Measurements from ENCODE around the gene PDRG1. TPM values are rescaled to one million over a fixed set of nuclear protein-coding genes. Genes with fewer than 3 reads are reported as not detected.

Gene PDRG1
- polyA plus RNA-seq, 2 of the 4 experiments (the other 2 are of a cell fraction) = 20.7 to 25.2 TPM

GRCh38 chr20:31913431-31914157 lies 38.3 kb downstream of the PDRG1 start:
- no peak for TF ChIP-seq MYC (IDR thresholded peaks at IDR 0.05; ENCODE audit: borderline replicate concordance, low read length)
- ChIA-PET POLR2A (no interaction called here), CTCF (interaction anchor here (1.0 to 2.4 kb wide), 5 partner anchors 10 to 118 kb away, joined by 3 to 5 read pairs (median 5); no protein-coding TSS in a partner anchor)
- Histone ChIP-seq H3K4me1 (no peaks in the 10 kb centered on the region), H3K27ac (no peak overlapping the region), H3K9me3 (no peaks in the 10 kb centered on the region), H3K4me2 (no peak overlapping the region), H3K4me3 (no peak overlapping the region)
- ATAC-seq (no peak), DNase-seq (ENCODE audit: low read depth in 1 of 2, low spot score in 1 of 2) (no peak), FAIRE-seq (no peak)
- 79% methylated on average over 15 of the region's 15 CpGs for WGBS (ENCODE audit: missing lambda C conversion rate)

GRCh38 chr20:31910071-31910803 lies 41.6 kb downstream of the PDRG1 start:
- no peak for TF ChIP-seq EHMT2 (IDR thresholded peaks at IDR 0.05; ENCODE audit: low read depth)
- TF ChIP-seq HES2 (IDR thresholded peaks at IDR 0.05) = no peak
- TF ChIP-seq USF2 (IDR thresholded peaks at IDR 0.05) = no peak
- TF ChIP-seq NFE2L2 (conservative IDR thresholded peaks at IDR 0.05; ENCODE audit: low read length) = no peak
- no peak for FAIRE-seq
- Histone ChIP-seq H3K4me3 (no peak overlapping the region), H3K9me3 (no peaks in the 10 kb centered on the region), H3K4me1 (no peaks in the 10 kb centered on the region), H3K4me2 (no peak overlapping the region), H3K27ac (no peak overlapping the region)
- CTCF ChIA-PET = interaction anchor here (0.8 to 1.0 kb wide), 5 partner anchors 11 to 182 kb away, joined by 3 to 5 read pairs (median 3); no protein-coding TSS in a partner anchor
- WGBS (ENCODE audit: missing lambda C conversion rate) = 52% methylated on average over 4 of the region's 4 CpGs
- no peak for ATAC-seq
- POLR2A ChIA-PET = no interaction called here
- no peak for DNase-seq (ENCODE audit: low read depth in 1 of 2, low spot score in 1 of 2)

- FAIRE-seq (no peak), DNase-seq (ENCODE audit: low read depth in 1 of 2, low spot score in 1 of 2) (no peak), ATAC-seq (no peak)
- H3K4me3 ChIP-seq = no peak overlapping the region
- no peaks in the 10 kb centered on the region for H3K4me1 ChIP-seq
- no peak for TF ChIP-seq RARB (CRISPR knock-in tag; IDR thresholded peaks at IDR 0.05)
- TF ChIP-seq EHMT2 (IDR thresholded peaks at IDR 0.05; ENCODE audit: low read depth) = no peak
- no peak for TF ChIP-seq TFCP2L1 (CRISPR knock-in tag; IDR thresholded peaks at IDR 0.05)
- TF ChIP-seq EHF (CRISPR knock-in tag; IDR thresholded peaks at IDR 0.05) = no peak
- no peak for TF ChIP-seq HES2 (IDR thresholded peaks at IDR 0.05)
- TF ChIP-seq ZFP36 (IDR thresholded peaks at IDR 0.05; ENCODE audit: borderline replicate concordance, partially characterized antibody) = no peak
- TF ChIP-seq MAFK (IDR thresholded peaks at IDR 0.05; ENCODE audit: partially characterized antibody) = no peak
- TF ChIP-seq CBX2 (IDR thresholded peaks at IDR 0.05; ENCODE audit: borderline replicate concordance, low read depth) = no peak
- no peak for TF ChIP-seq HEYL (CRISPR knock-in tag; IDR thresholded peaks at IDR 0.05)
- no peak for TF ChIP-seq E2F6 (IDR thresholded peaks at IDR 0.05; ENCODE audit: borderline replicate concordance, low read depth)
- no peak for TF ChIP-seq SREBF2 (IDR thresholded peaks at IDR 0.05)
- WGBS (ENCODE audit: missing lambda C conversion rate) = 73% methylated on average over 17 of the region's 17 CpGs
- ChIA-PET CTCF (interaction anchor here (0.8 to 2.2 kb wide), 2 partner anchors 10 to 57 kb away, joined by 3 to 7 read pairs; no protein-coding TSS in a partner anchor), POLR2A (no interaction called here)
- H3K4me2 ChIP-seq = no peak overlapping the region
- no peak overlapping the region for H3K27ac ChIP-seq
- H3K9me3 ChIP-seq = no peaks in the 10 kb centered on the region
These were observed 42.4 kb downstream of the PDRG1 start for GRCh38 chr20:31909253-31910070.
